ENCODE data around the gene SBSN.

The SBSN gene

GRCh38 chr19:35529241-35530218, 1.4 kb upstream of the SBSN start:
- TF ChIP-seq CTCF (conservative IDR thresholded peaks at IDR 0.05; ENCODE audit: low read depth): no peak
- POLR2A ChIA-PET (ENCODE audit: low non-redundant PET): no interaction called here
- H3K27ac ChIP-seq: no peak overlapping the region
- CTCF ChIA-PET: interaction anchor here (1.5 kb wide), 1 partner anchor 19 kb away, joined by 4 read pairs; no protein-coding TSS in a partner anchor
- no peak for DNase-seq (ENCODE audit: low spot score)

GRCh38 chr19:35525873-35526272, 2.2 kb downstream of the SBSN start:
- TF ChIP-seq CTCF (conservative IDR thresholded peaks at IDR 0.05; ENCODE audit: low read depth): no peak
- H3K27ac ChIP-seq: no peak overlapping the region
- POLR2A ChIA-PET (ENCODE audit: low non-redundant PET): no interaction called here
- DNase-seq (ENCODE audit: low spot score): no peak
- CTCF ChIA-PET: interaction anchor here (0.5 to 1.0 kb wide), 2 partner anchors 15 to 98 kb away, joined by 4 to 11 read pairs; no protein-coding TSS in a partner anchor

- CTCF ChIA-PET: interaction anchor here (0.6 kb wide), 1 partner anchor 14 kb away, joined by 3 read pairs; no protein-coding TSS in a partner anchor
- POLR2A ChIA-PET (ENCODE audit: low non-redundant PET): no interaction called here
- H3K27ac ChIP-seq: no peak overlapping the region
- no peak for DNase-seq (ENCODE audit: low spot score)
- no peak for TF ChIP-seq CTCF (conservative IDR thresholded peaks at IDR 0.05; ENCODE audit: low read depth)
Observed at GRCh38 chr19:35524181-35524837, 3.8 kb downstream of the SBSN start.

- TF ChIP-seq CTCF (conservative IDR thresholded peaks at IDR 0.05; ENCODE audit: low read depth): no peak
- ChIA-PET POLR2A (ENCODE audit: low non-redundant PET) (no interaction called here), CTCF (no interaction called here)
- no peak for DNase-seq (ENCODE audit: low spot score)
- no peak overlapping the region for H3K27ac ChIP-seq
Observed at GRCh38 chr19:35522745-35523327, 5.3 kb downstream of the SBSN start.

- ChIA-PET CTCF (interaction anchor here (0.6 to 2.1 kb wide), 2 partner anchors 11 to 86 kb away, joined by 3 to 7 read pairs; no protein-coding TSS in a partner anchor), POLR2A (ENCODE audit: low non-redundant PET) (no interaction called here)
- no peak for DNase-seq (ENCODE audit: low spot score)
- H3K27ac ChIP-seq: no peak overlapping the region
- no peak for TF ChIP-seq CTCF (conservative IDR thresholded peaks at IDR 0.05; ENCODE audit: low read depth)
Observed at GRCh38 chr19:35521124-35521743, 6.9 kb downstream of the SBSN start.

GRCh38 chr19:35519291-35519690, 8.8 kb downstream of the SBSN start:
- H3K27ac ChIP-seq: peak overlapping the region; percentile 9
- peak; percentile 72 for DNase-seq (ENCODE audit: low spot score)
- TF ChIP-seq CTCF (conservative IDR thresholded peaks at IDR 0.05; ENCODE audit: low read depth): no peak
- ChIA-PET POLR2A (ENCODE audit: low non-redundant PET) (no interaction called here), CTCF (interaction anchor here (1.3 kb wide), 1 partner anchor 9 kb away, joined by 5 read pairs; no protein-coding TSS in a partner anchor)
